GM21423 (cell line): ENCODE results near the gene C14orf180.

Experiments
- ATAC-seq: cut with Tn5 transposase; IDR thresholded peaks from one replicate; pipeline ENCODE4 v1.9.1; 2021; ENCODE audit warnings: mild to moderate bottlenecking, moderate library complexity; ENCODE audit not compliant: unreplicated experiment

The C14orf180 gene

DNA sequence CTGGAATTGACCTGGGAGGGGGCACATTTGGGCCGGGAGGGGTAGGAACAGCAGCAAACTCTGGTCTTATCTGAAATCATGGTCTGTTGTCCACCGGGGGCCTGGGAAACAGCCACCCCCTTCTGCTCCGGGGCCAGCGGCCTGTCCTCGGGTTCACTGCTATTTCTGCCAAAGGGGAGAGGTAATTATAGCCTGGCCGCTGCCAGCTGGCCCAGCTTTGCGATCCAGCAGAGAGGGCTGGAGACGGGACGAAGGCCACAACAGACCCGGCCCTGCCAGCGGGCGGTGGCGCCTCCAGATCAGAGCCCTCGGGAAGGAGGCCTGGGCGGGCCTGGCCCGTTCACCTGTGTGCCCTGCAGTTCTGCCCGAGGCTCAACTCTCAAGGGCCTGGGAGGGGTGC, at the start of gene C14orf180:
Gene C14orf180 (plus strand): TSS at position 258 of the 400 bp plus-strand sequence. CDS start 6,667 bp downstream, outside the sequence.
- no peak for ATAC-seq

- no peak for ATAC-seq
Observed at GRCh38 chr14:104530646-104531045, 48.9 kb upstream of the C14orf180 start.

- no peak for ATAC-seq
Observed at GRCh38 chr14:104531421-104532190, 48.0 kb upstream of the C14orf180 start.

DNA sequence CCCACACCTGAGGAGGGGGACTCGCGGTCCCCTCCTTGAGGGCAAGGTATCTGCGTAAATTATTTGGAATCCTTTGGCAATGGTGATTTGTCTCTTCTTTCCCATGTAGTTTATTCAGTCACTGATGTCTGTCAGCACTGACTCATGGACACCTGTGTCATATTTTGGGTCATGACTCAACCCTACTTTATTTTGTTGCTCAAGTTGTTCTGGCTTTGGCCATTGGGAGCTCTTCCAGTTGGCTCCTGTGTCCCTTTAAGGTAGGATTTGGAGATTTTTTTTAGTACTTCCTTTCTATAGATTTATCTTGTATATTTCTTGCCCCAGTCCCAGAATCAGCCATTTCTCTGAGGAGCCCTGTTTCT, 47.4 kb upstream of the C14orf180 start:
- no peak for ATAC-seq

DNA sequence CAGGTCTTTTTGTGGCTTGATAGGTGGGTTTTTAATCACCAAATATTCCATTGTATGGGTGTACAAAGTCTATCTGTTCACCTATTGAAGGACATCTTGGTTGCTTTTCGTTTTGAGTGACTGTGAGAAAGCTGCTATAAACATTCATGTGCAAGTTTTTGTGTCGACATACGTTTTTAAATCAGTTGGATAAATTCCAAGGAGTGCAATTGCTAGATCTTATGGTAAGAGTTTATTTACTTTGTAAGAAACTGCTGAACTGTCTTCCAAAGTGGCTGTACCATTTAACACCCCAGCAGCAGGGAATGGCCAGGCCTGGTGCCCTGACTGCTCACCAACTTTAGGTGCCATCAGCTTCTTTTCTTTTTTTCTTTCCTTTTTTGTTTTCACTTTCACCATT, 45.5 kb upstream of the C14orf180 start:
- ATAC-seq, result no peak

GRCh38 chr14:104536942-104537612, 42.5 kb upstream of the C14orf180 start:
- no peak for ATAC-seq

- no peak for ATAC-seq
Observed at GRCh38 chr14:104537613-104537988, 42.0 kb upstream of the C14orf180 start.

DNA sequence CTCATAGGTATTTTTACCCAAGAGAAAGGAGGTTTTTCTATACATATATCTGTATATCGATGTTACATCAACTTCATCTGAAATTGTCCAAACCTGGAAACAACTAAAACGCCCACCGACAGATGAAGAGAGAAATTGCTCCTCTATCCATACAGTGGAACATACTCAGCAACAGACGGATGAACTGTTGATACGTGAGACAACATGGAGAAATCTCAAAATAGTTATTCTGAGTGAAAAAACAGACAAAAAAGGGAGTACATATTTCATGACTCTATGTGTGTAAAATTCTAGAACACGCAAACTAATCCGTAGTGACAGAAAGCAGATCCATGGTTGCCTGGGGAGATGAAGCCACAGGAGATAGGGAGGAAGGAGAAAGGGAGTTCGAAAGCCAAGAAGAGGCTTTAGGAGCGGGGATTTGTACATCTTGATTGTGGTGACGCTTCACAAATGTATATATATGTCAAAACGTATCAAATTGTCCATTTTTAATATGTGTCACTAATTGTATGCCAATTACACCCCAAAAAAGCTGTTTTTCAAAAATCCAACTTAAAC, 37.6 kb upstream of the C14orf180 start:
- ATAC-seq, result no peak

- no peak for ATAC-seq
Observed at GRCh38 chr14:104542871-104543830, 36.4 kb upstream of the C14orf180 start.

DNA sequence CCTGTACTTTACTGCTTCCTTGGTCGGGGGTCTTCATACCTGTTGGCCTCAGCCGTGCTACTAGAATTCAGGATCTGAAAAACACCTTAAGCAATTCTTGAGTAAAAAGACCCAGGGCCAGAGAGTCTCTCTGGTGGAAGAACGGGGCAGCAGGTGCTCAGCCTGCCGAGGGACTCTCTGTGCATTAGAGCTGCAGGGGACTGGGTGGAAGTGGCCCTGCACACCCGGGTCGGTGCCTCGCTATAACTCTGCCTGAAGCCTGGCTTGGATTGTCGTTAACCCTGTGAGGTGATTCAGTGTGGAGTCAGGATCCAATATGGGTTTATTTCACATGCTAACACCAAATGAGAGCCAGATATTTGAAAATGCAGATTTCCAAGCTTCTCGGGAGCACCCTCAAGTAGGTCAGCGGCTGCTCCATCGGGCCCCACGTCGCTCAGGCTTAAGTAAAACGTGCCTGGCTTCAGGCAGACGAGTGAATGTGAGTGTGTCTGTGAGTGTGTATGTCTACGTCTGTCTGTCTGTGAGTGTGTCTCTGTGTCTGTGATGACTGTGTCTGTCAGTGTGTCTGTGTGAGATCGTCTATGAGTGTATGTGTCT, 35.1 kb upstream of the C14orf180 start:
- no peak for ATAC-seq

- ATAC-seq, result no peak
Observed at GRCh38 chr14:104545151-104545941, 34.2 kb upstream of the C14orf180 start.

GRCh38 chr14:104545942-104546501, 33.5 kb upstream of the C14orf180 start:
- no peak for ATAC-seq

- ATAC-seq, result no peak
Observed at GRCh38 chr14:104546591-104547309, 32.8 kb upstream of the C14orf180 start.

DNA sequence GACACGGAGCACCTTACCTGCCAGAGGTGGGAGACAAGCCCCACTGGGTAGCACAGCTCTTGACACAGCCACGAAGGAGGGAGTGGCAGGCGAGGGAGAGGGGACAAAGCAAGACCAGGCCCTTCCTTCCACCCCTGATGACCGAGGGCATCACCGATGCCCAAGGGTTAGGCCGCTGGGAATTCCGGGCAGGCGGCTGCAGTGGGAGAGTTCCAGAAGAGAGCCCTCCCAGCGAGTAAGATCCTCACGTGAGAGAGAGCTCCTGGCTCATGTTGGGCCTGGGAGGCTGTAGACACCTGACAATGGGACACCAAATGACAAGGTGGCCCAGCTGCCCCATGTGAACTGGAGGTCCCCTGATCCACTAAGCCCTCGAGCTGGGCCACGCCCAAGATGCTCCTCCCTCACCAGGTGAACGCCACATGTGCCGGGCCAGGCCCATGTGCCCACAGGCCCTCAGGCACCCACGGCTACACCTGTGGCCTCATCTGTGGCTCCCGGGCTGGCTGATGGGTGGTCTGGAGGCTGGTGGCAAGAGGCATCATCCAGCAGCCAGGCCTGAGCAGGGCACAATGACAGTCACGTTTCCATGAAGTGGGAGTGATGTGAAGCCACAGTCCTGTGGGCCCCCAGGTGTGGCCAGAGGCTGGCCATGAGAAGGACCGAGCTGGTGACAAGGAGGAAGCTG, 32.1 kb upstream of the C14orf180 start:
- no peak for ATAC-seq

DNA sequence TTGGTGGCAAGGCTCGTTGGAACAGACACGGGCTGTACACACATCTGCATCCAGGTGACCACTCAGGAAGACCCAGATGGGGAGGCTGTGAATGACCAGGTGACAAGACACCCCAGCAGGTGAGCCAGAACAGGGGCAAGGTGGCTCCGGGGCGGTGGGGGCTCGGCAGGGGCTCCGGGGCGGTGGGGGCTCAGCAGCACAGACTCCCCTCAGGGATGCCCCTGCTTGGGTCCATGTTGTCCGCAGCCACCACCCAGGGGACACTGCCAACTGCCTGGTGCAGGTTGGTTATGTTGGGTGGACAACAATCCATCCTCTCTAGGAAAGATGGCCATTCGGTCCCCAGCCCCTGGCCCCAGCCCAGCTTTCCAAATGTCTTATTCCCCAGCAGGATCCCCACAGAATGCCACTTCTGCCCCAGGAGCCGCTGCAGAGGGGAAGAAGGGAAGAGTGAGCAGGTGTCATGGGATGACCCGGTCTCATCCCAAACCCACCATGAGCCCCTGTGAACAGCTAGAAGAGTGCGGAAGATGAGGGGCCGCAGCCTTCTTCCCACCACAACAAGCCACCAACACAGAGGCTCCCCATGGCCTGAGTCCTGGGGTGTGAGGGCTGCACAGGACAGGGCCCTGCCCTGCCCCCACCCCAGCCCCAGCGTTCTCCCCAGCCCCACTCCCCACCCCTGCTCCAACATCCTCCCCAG, 31.4 kb upstream of the C14orf180 start:
- ATAC-seq, result no peak

GRCh38 chr14:104548802-104549535, 30.6 kb upstream of the C14orf180 start:
- ATAC-seq, result no peak
